DMS 273 treated with DMSO at 0.1 percent for 48 hours (cell line): Measurements from ENCODE around the gene OR52A5.

ENCODE experiments used
- DNase-seq: peaks from one replicate; lab custom pipeline; 2025; lab: John Stamatoyannopoulos, UW

The OR52A5 gene

GRCh38 chr11:5115339-5115738 lies 22.8 kb downstream of the OR52A5 start:
- DNase-seq, result no peak

- no peak for DNase-seq
These were observed 30.9 kb downstream of the OR52A5 start for GRCh38 chr11:5107285-5107684.

- no peak for DNase-seq
These were observed 35.1 kb downstream of the OR52A5 start for GRCh38 chr11:5103066-5103465.

GRCh38 chr11:5102246-5102645 lies 35.9 kb downstream of the OR52A5 start:
- DNase-seq, result no peak

- DNase-seq, result no peak
These were observed 42.1 kb downstream of the OR52A5 start for GRCh38 chr11:5096011-5096410.

- no peak for DNase-seq
These were observed 45.2 kb downstream of the OR52A5 start for GRCh38 chr11:5092821-5093585.

GRCh38 chr11:5090668-5091067 lies 47.5 kb downstream of the OR52A5 start:
- DNase-seq, result no peak

GRCh38 chr11:5088556-5088955 lies 49.6 kb downstream of the OR52A5 start:
- DNase-seq, result no peak

- DNase-seq, result no peak
These were observed 54.6 kb downstream of the OR52A5 start for GRCh38 chr11:5083602-5084001.

- no peak for DNase-seq
These were observed 56.8 kb downstream of the OR52A5 start for GRCh38 chr11:5081405-5081804.
